Measurements from ENCODE around the gene CGB5.

The CGB5 gene

GRCh38 chr19:49086296-49086695 lies 42.6 kb downstream of the CGB5 start:
- no peak for DNase-seq (ENCODE audit: low read depth)

- DNase-seq (ENCODE audit: low read depth), result no peak
These were observed 47.9 kb downstream of the CGB5 start for GRCh38 chr19:49091391-49092038.

- no peak for DNase-seq (ENCODE audit: low read depth)
These were observed 49.0 kb downstream of the CGB5 start for GRCh38 chr19:49092686-49093085.
